Naive thymus-derived CD4-positive, alpha-beta T cell (primary cell): ENCODE results near the gene PCCA. TPM values are rescaled to one million over a fixed set of nuclear protein-coding genes. Genes with fewer than 3 reads are reported as not detected.
A peak's percentile ranks its signal among the peaks of the same experiment; 100 is the strongest.

Experiments used
- ATAC-seq: fragments of 150-1000 bp; cut with Tn5 transposase; 2 replicates; pipeline ENCODE4 v1.10.0; 2021; ENCODE audit warnings: mild to moderate bottlenecking, moderate library complexity
- CTCF ChIA-PET: fragments of 350-600 bp; sonication (Branson Sonifier 250); formaldehyde crosslinking; loops from one replicate; lab custom pipeline; 2021; ENCODE audit warnings: antibody characterized with exemption; lab: Charles Lee
- POLR2A ChIA-PET: fragments of 350-600 bp; sonication (Branson Sonifier 250); formaldehyde crosslinking; loops from one replicate; lab custom pipeline; 2021; ENCODE audit warnings: antibody characterized with exemption, inconsistent platforms; lab: Charles Lee
- DNase-seq, 9 donors: peaks; one replicate each; pipeline versions ENCODE4 v3.0.0 to v3.0.0-alpha.2; 2020 to 2022; ENCODE audit warnings: mixed read lengths in 1 of 9
- H3K27ac ChIP-seq: one replicate; pipeline ENCODE4 v1.7.0; 2013; ENCODE audit warnings: mild to moderate bottlenecking, low read depth, low read length, moderate library complexity
- H3K27me3 ChIP-seq, 2 donors: one replicate each; pipeline ENCODE4 v1.7.0; 2013; ENCODE audit warnings: low read length in 2 of 2, mild to moderate bottlenecking in 2 of 2, moderate library complexity in 2 of 2; ENCODE audit not compliant: control insufficient read depth in 2 of 2, insufficient read depth in 2 of 2
- H3K36me3 ChIP-seq, 3 experiments: 1 replicate in 2 of 3; 2 replicates in 1 of 3; pipeline ENCODE4 v1.7.0; 2013; ENCODE audit warnings: low read length in 3 of 3, mild to moderate bottlenecking in 3 of 3, moderate library complexity in 1 of 3; ENCODE audit not compliant: insufficient read depth in 3 of 3, control insufficient read depth in 2 of 3
- H3K4me1 ChIP-seq, 2 donors: one replicate each; pipeline ENCODE4 v1.7.0; 2013; ENCODE audit warnings: low read length in 2 of 2, mild to moderate bottlenecking in 2 of 2, moderate library complexity in 1 of 2; ENCODE audit not compliant: control insufficient read depth in 2 of 2, insufficient read depth in 2 of 2
- H3K4me3 ChIP-seq: 2 replicates; pipeline ENCODE4 v1.7.0; 2013; ENCODE audit warnings: mild to moderate bottlenecking, low read length
- H3K9me3 ChIP-seq, 3 experiments: 1 replicate in 2 of 3; 2 replicates in 1 of 3; pipeline ENCODE4 v1.7.0; 2013; ENCODE audit warnings: low read length in 3 of 3; ENCODE audit not compliant: control insufficient read depth in 2 of 3
- H3K27ac Mint-ChIP-seq, 9 donors: one replicate each; pipeline ENCODE4 v1.8.0; 2020 to 2022; ENCODE audit warnings: mixed read lengths in 9 of 9, mild to moderate bottlenecking in 8 of 9, moderate library complexity in 5 of 9, inconsistent platforms in 2 of 9
- H3K27me3 Mint-ChIP-seq, 5 donors: one replicate each; pipeline ENCODE4 v1.8.0; 2021 to 2022; ENCODE audit warnings: mixed read lengths in 5 of 5, mild to moderate bottlenecking in 1 of 5
- H3K36me3 Mint-ChIP-seq, 5 donors: one replicate each; pipeline ENCODE4 v1.8.0; 2020 to 2022; ENCODE audit warnings: mixed read lengths in 5 of 5, mild to moderate bottlenecking in 3 of 5, inconsistent platforms in 1 of 5
- H3K4me1 Mint-ChIP-seq, 7 donors: one replicate each; pipeline ENCODE4 v1.8.0; 2020 to 2022; ENCODE audit warnings: mixed read lengths in 7 of 7, mild to moderate bottlenecking in 3 of 7, inconsistent platforms in 1 of 7
- H3K4me3 Mint-ChIP-seq, 10 donors: one replicate each; pipeline ENCODE4 v1.8.0; 2020 to 2022; ENCODE audit warnings: mild to moderate bottlenecking in 10 of 10, mixed read lengths in 10 of 10, moderate library complexity in 6 of 10, inconsistent platforms in 2 of 10
- H3K9me3 Mint-ChIP-seq, 11 donors: one replicate each; pipeline ENCODE4 v1.8.0; 2020 to 2022; ENCODE audit warnings: mixed read lengths in 11 of 11, mild to moderate bottlenecking in 4 of 11, inconsistent platforms in 1 of 11, moderate library complexity in 1 of 11
- intact Hi-C, 2 donors: fragments of 100-400 bp; cut with micrococcal nuclease; formaldehyde crosslinking; loops; one replicate each; pipeline ENCODE4 v1.15.1; 2023
- polyA plus RNA-seq, 2 donors: library from polyadenylated mRNA; unstranded; fragments of 300-500 nt; fragmentation: Illumina TruSeq; gene quantifications; one replicate each; pipeline ENCODE4 v1.2.3, GENCODE V29; 2021
- total RNA-seq, 6 experiments: library from RNA in 5 of 6; stranded (reverse) in 5 of 6; gene quantifications; 1 replicate in 5 of 6; 2 replicates in 1 of 6; pipeline ENCODE4 v1.2.3 and lab custom pipeline; 2021 to 2026

PCCA gene
- total and polyA plus RNA-seq, 7 experiments from 2014 or later, result 7.3 to 14.6 (median 11.3) TPM

DNA sequence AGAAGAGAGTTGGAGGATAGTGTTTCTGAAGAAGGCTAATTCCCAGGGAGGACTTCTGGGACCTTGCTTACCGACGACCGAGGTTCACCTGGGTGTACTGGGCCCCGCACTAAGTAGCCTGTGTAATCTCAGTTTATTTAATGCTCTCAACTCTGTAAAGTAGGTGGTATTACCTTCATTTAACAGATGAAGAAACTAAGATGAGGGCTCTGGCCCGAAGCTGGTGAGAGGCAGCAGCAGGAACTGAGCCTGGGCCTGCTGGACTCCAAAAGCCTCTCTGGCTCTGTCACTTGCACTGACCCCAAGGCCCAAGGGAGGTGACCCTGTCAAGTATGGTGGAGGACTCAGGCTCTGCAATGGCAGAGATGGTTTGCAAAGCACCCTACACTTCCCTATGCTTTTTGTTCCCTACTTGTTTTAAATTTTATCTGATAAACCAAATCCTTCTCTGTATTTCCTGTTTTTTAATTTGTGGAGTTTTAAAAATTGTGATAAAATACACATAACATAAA lies 449.1 kb downstream of the PCCA start:
- Histone ChIP-seq H3K36me3 (no peaks in the 10 kb centered on the region), H3K27ac (no peak overlapping the region), H3K27me3 (no peaks in the 10 kb centered on the region), H3K4me3 (no peak overlapping the region), H3K4me1 (peaks cover 0 to 35% of the 10 kb centered on the region in 2 donors), H3K9me3 (no peaks in the 10 kb centered on the region)
- Mint-ChIP-seq H3K36me3 (peaks cover 0 to 16% (median 3%) of the 10 kb centered on the region in 5 donors), H3K27me3 (peaks cover 0 to 3% (median 0%) of the 10 kb centered on the region in 5 donors), H3K9me3 (peaks cover 0 to 1% (median 0%) of the 10 kb centered on the region in 11 donors), H3K27ac (peak overlapping the region in 3 of 9 donors; percentile 28 to 83 (median 48)), H3K4me3 (peak overlapping the region in 6 of 10 donors; percentile 16 to 70 (median 58)), H3K4me1 (peaks cover 5 to 64% (median 41%) of the 10 kb centered on the region in 7 donors)
- DNase-seq (no peak), ATAC-seq (no peak)
- ChIA-PET CTCF (no interaction called here), POLR2A (no interaction called here)
- intact Hi-C loops, result no loop called here

- peaks cover 5 to 65% (median 42%) of the 10 kb centered on the region in 7 donors for H3K4me1 Mint-ChIP-seq
- intact Hi-C loops, result loop anchor here in 1 of 2 donors (5.0 kb wide), 1 partner anchor 638 kb away; no protein-coding TSS in a partner anchor
- POLR2A ChIA-PET, result no interaction called here
- no peak overlapping the region for H3K4me3 Mint-ChIP-seq
- Histone ChIP-seq H3K4me3 (no peak overlapping the region), H3K4me1 (peaks cover 0 to 35% of the 10 kb centered on the region in 2 donors), H3K27me3 (no peaks in the 10 kb centered on the region), H3K36me3 (no peaks in the 10 kb centered on the region), H3K9me3 (no peaks in the 10 kb centered on the region), H3K27ac (no peak overlapping the region)
- peaks cover 0 to 9% (median 3%) of the 10 kb centered on the region in 5 donors for H3K36me3 Mint-ChIP-seq
- CTCF ChIA-PET, result no interaction called here
- ATAC-seq (no peak), DNase-seq (no peak)
- H3K27me3 Mint-ChIP-seq, result peaks cover 0 to 3% (median 0%) of the 10 kb centered on the region in 5 donors
- H3K27ac Mint-ChIP-seq, result peak overlapping the region in 1 of 9 donors; percentile 31
- peaks cover 0 to 1% (median 0%) of the 10 kb centered on the region in 11 donors for H3K9me3 Mint-ChIP-seq
Observed at GRCh38 chr13:100540621-100541020, 451.7 kb downstream of the PCCA start.

DNA sequence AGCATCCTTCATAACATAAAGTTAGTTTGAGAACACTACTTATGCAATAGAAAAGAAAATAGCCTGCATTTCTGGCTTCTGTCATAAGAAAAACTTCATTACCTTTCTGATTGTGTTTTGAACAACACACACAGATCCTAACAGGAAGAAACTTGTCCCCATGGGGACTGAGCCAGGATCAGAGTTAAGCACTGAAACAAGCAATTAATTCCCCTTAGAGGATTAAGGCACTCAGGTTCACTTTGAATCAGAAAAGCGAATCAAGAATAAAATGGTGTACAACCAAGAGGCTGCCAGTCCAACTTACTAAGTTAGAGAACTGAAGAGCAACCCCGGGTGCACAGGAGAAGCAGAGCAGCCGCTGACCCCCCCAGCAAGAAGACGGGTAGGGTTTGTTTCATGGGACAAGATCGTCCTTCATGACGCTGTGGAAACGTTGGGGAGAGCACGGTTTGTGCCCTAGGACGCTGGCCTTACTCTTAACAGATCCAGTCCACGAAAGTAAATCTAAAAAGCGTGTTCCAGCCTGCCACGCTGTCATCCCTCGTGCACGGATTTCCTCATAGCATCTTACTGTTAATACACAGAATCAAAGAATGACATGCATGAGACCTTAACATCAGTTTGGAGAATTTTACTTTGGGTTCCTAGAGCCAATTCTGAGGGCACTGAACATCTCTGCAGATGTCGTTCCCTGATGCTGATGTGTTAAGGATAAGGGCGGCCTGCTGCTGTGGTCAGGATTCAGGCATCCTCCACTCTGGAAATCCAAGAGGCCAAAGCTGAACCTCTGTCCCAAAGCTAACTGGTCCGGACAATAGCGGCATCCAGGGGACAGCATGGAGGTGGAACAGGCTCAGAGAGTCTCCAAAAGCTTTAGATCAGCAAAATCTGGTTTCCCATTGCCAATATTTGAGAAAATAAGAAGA lies 453.3 kb downstream of the PCCA start:
- H3K4me1 ChIP-seq, result peaks cover 0 to 28% of the 10 kb centered on the region in 2 donors
- Mint-ChIP-seq H3K4me1 (peaks cover 7 to 55% (median 37%) of the 10 kb centered on the region in 7 donors), H3K9me3 (no peaks in the 10 kb centered on the region), H3K4me3 (peak overlapping the region in 7 of 10 donors; percentile 10 to 81 (median 52)), H3K27ac (peak overlapping the region in 1 of 9 donors; percentile 19), H3K36me3 (peaks cover 0 to 10% (median 3%) of the 10 kb centered on the region in 5 donors), H3K27me3 (peaks cover 0 to 3% (median 0%) of the 10 kb centered on the region in 5 donors)
- H3K36me3 ChIP-seq, result no peaks in the 10 kb centered on the region
- H3K9me3 ChIP-seq, result no peaks in the 10 kb centered on the region
- DNase-seq (no peak), ATAC-seq (no peak)
- no peak overlapping the region for H3K4me3 ChIP-seq
- no peaks in the 10 kb centered on the region for H3K27me3 ChIP-seq
- H3K27ac ChIP-seq, result no peak overlapping the region
- ChIA-PET POLR2A (interaction anchor here (1.0 kb wide), 1 partner anchor 885 kb away, joined by 4 read pairs; no protein-coding TSS in a partner anchor), CTCF (interaction anchor here (0.6 to 1.7 kb wide), 5 partner anchors 9 to 886 kb away, joined by 3 to 8 read pairs (median 3); no protein-coding TSS in a partner anchor)
- intact Hi-C loops, result loop anchor here (1.0 to 5.0 kb wide), 3 partner anchors 640 to 1100 kb away; no protein-coding TSS in a partner anchor

GRCh38 chr13:100542826-100543156 lies 453.9 kb downstream of the PCCA start:
- peak overlapping the region in 1 of 9 donors; percentile 19 for H3K27ac Mint-ChIP-seq
- POLR2A ChIA-PET, result interaction anchor here (1.0 kb wide), 1 partner anchor 886 kb away, joined by 4 read pairs; no protein-coding TSS in a partner anchor
- H3K9me3 Mint-ChIP-seq, result no peaks in the 10 kb centered on the region
- no peak overlapping the region for H3K4me3 ChIP-seq
- CTCF ChIA-PET, result interaction anchor here (1.4 to 1.7 kb wide), 2 partner anchors 20 to 887 kb away, joined by 6 to 8 read pairs; no protein-coding TSS in a partner anchor
- H3K27me3 Mint-ChIP-seq, result peaks cover 0 to 3% (median 0%) of the 10 kb centered on the region in 5 donors
- peaks cover 0 to 13% (median 3%) of the 10 kb centered on the region in 5 donors for H3K36me3 Mint-ChIP-seq
- H3K27ac ChIP-seq, result no peak overlapping the region
- intact Hi-C loops, result loop anchor here (1.0 to 5.0 kb wide), 3 partner anchors 640 to 1100 kb away; no protein-coding TSS in a partner anchor
- H3K4me1 ChIP-seq, result peaks cover 0 to 22% of the 10 kb centered on the region in 2 donors
- ATAC-seq, result peak; percentile 76
- peak overlapping the region in 9 of 10 donors; percentile 10 to 81 (median 55) for H3K4me3 Mint-ChIP-seq
- no peaks in the 10 kb centered on the region for H3K27me3 ChIP-seq
- peaks cover 7 to 48% (median 31%) of the 10 kb centered on the region in 7 donors for H3K4me1 Mint-ChIP-seq
- no peaks in the 10 kb centered on the region for H3K36me3 ChIP-seq
- H3K9me3 ChIP-seq, result no peaks in the 10 kb centered on the region
- DNase-seq, result peak in 7 of 9 donors; percentile 19 to 58 (median 51)

- H3K36me3 ChIP-seq, result no peaks in the 10 kb centered on the region
- H3K4me3 ChIP-seq, result no peak overlapping the region
- CTCF ChIA-PET, result interaction anchor here (0.7 to 1.7 kb wide), 3 partner anchors 21 to 888 kb away, joined by 3 to 8 read pairs (median 6); no protein-coding TSS in a partner anchor
- no peak overlapping the region for H3K27ac Mint-ChIP-seq
- POLR2A ChIA-PET, result no interaction called here
- H3K4me1 ChIP-seq, result peaks cover 0 to 11% of the 10 kb centered on the region in 2 donors
- H3K9me3 Mint-ChIP-seq, result no peaks in the 10 kb centered on the region
- no peak for DNase-seq
- H3K36me3 Mint-ChIP-seq, result peaks cover 0 to 13% (median 3%) of the 10 kb centered on the region in 5 donors
- H3K27me3 Mint-ChIP-seq, result peaks cover 0 to 3% (median 0%) of the 10 kb centered on the region in 5 donors
- intact Hi-C loops, result loop anchor here in 1 of 2 donors (5.0 kb wide), 1 partner anchor 642 kb away; no protein-coding TSS in a partner anchor
- H3K27me3 ChIP-seq, result no peaks in the 10 kb centered on the region
- H3K4me3 Mint-ChIP-seq, result no peak overlapping the region
- ATAC-seq, result no peak
- H3K9me3 ChIP-seq, result no peaks in the 10 kb centered on the region
- H3K4me1 Mint-ChIP-seq, result peaks cover 7 to 36% (median 22%) of the 10 kb centered on the region in 7 donors
- no peak overlapping the region for H3K27ac ChIP-seq
Observed at GRCh38 chr13:100543872-100544602, 455.1 kb downstream of the PCCA start.
